Right lobe of liver (tissue), 4 donors: ENCODE data around the gene ELAC1.

ENCODE experiments used
- POLR2A ChIP-seq: fragments of 450-650 bp; IDR thresholded peaks from one replicate; pipeline ENCODE4 v1.6.1; 2017; ENCODE audit warnings: antibody characterized with exemption, mild to moderate bottlenecking
- TF ChIP-seq, protein P1 (sequence below), 4 donors: fragments of 200-600 bp in 3 of 4; fragments of 450-650 bp in 1 of 4; IDR thresholded peaks; one replicate each; pipeline versions ENCODE4 v1.5.1 to v1.8.0; 2016 to 2022; ENCODE audit warnings: antibody characterized with exemption in 4 of 4, mild to moderate bottlenecking in 2 of 4
- donor health status: DM: no; HTN: no; CAD: no.
- donor health status: DM: no; HTN: no; CAD: no.
- donor health status: DM: no; HTN: yes; CAD: no.

DNA sequence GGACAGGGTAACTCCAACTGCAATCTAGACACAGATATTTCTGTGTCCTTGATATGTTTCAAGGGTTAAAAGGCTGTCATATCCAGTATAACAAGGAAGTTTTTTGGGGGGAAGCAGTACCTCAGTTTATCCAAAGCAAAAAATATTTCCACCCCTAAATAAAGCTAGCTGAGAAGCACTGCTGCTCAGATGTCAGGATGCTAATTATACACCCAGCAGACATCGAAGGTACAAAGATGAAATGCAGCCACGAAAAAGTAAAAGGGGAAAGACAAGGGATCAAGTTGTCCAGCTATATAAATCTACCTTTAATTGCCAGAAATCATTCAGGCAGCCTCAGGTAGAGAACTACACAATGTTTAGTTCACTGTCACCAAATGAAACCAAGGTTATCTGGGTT, 26.2 kb downstream of the ELAC1 start:
- TF ChIP-seq, protein P1, sequence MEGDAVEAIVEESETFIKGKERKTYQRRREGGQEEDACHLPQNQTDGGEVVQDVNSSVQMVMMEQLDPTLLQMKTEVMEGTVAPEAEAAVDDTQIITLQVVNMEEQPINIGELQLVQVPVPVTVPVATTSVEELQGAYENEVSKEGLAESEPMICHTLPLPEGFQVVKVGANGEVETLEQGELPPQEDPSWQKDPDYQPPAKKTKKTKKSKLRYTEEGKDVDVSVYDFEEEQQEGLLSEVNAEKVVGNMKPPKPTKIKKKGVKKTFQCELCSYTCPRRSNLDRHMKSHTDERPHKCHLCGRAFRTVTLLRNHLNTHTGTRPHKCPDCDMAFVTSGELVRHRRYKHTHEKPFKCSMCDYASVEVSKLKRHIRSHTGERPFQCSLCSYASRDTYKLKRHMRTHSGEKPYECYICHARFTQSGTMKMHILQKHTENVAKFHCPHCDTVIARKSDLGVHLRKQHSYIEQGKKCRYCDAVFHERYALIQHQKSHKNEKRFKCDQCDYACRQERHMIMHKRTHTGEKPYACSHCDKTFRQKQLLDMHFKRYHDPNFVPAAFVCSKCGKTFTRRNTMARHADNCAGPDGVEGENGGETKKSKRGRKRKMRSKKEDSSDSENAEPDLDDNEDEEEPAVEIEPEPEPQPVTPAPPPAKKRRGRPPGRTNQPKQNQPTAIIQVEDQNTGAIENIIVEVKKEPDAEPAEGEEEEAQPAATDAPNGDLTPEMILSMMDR (IDR thresholded peaks at IDR 0.05), result no peak
- TF ChIP-seq POLR2A, result no peak
